Measurements from ENCODE around the gene TBXT.

DNA sequence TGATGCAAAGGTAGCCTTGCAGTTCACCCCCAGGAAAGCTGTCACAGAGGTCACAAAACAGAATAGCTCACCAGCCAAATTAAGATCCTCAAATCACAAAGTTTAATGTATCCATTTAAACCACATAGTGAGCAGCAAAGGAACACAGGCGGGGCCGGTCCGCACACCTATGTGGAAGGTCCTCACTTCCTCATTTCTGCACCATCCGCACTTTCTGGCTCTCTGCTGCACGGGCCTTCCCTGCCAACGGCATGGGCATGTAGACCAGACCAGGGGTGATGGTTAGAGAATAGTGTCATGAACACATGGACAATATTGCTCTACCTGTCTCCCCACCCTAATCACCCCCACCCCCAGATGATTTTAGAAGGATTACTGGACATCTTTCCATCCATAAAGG lies 12.1 kb upstream of the TBXT start:
- TF ChIP-seq ZNF623 (tag by site-specific recombination; IDR thresholded peaks at IDR 0.05) (no peak), ZNF324 (tag by site-specific recombination; IDR thresholded peaks at IDR 0.05) (no peak), MEIS1 (CRISPR knock-in tag; IDR thresholded peaks at IDR 0.05; ENCODE audit: borderline replicate concordance) (no peak), TCF7L2 (IDR thresholded peaks at IDR 0.05; ENCODE audit: borderline replicate concordance, low read depth, low read length) (no peak)
- TF ChIP-seq, protein P1, sequence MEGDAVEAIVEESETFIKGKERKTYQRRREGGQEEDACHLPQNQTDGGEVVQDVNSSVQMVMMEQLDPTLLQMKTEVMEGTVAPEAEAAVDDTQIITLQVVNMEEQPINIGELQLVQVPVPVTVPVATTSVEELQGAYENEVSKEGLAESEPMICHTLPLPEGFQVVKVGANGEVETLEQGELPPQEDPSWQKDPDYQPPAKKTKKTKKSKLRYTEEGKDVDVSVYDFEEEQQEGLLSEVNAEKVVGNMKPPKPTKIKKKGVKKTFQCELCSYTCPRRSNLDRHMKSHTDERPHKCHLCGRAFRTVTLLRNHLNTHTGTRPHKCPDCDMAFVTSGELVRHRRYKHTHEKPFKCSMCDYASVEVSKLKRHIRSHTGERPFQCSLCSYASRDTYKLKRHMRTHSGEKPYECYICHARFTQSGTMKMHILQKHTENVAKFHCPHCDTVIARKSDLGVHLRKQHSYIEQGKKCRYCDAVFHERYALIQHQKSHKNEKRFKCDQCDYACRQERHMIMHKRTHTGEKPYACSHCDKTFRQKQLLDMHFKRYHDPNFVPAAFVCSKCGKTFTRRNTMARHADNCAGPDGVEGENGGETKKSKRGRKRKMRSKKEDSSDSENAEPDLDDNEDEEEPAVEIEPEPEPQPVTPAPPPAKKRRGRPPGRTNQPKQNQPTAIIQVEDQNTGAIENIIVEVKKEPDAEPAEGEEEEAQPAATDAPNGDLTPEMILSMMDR (tag by site-specific recombination; IDR thresholded peaks at IDR 0.05): no peak
